Retinal pigment epithelial cell (primary cell): ENCODE data around the gene CDH7.

Source experiments
- DNase-seq: peaks from one replicate; pipeline ENCODE4 v3.0.0-alpha.2; 2010; ENCODE audit warnings: low read depth
- H3K4me3 ChIP-seq: 2 replicates; pipeline ENCODE4 v1.5.1; 2011; ENCODE audit warnings: mild to moderate bottlenecking, low read length, control low read depth, moderate library complexity
- TF ChIP-seq, protein P1 (sequence below): conservative IDR thresholded peaks from 2 replicates; pipeline ENCODE4 v1.5.1; 2011; ENCODE audit warnings: low read depth, low read length, control low read depth, inconsistent platforms

CDH7 gene

DNA sequence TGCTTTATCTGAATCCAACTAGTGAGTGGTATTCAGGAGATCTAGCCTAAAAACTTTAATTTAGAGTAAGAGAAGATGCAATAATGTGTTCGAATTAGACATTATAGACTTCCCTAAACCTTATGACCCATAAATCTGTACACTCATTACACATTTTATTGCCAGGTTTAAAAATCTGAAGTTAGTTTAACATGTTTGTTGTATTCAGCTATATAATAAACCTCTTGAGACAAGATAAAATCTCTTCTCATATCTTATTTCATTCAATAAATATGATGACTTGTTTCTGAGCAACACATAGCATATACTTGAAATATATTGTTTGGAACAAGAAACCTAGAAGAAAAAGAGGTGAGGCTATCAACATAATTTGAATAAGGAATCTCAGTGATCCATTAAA, 150.7 kb downstream of the CDH7 start:
- TF ChIP-seq, protein P1, sequence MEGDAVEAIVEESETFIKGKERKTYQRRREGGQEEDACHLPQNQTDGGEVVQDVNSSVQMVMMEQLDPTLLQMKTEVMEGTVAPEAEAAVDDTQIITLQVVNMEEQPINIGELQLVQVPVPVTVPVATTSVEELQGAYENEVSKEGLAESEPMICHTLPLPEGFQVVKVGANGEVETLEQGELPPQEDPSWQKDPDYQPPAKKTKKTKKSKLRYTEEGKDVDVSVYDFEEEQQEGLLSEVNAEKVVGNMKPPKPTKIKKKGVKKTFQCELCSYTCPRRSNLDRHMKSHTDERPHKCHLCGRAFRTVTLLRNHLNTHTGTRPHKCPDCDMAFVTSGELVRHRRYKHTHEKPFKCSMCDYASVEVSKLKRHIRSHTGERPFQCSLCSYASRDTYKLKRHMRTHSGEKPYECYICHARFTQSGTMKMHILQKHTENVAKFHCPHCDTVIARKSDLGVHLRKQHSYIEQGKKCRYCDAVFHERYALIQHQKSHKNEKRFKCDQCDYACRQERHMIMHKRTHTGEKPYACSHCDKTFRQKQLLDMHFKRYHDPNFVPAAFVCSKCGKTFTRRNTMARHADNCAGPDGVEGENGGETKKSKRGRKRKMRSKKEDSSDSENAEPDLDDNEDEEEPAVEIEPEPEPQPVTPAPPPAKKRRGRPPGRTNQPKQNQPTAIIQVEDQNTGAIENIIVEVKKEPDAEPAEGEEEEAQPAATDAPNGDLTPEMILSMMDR, result no peak
- no peak overlapping the region for H3K4me3 ChIP-seq
- DNase-seq, result no peak

DNA sequence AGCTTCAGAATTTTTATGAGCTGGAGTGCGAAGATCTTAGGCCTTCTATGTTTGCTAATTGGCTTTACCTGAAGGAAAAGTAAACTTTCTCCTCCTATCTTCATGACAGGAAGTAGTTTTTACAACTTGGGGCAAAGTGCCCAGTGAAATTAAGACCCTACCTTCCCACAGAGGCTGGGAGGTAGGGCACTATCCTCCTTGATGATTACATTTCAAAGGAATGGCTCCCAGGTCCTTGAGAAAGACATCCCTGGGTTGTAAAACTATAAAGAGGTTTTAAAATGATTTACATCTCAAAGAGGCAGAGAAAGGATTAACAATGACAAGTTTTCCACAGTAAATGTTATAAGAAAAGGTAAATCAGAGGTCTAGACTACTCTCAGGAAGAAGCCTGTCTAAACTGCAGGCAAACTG, 155.8 kb downstream of the CDH7 start:
- TF ChIP-seq, protein P1, result no peak
- DNase-seq, result no peak
- H3K4me3 ChIP-seq, result no peak overlapping the region

DNA sequence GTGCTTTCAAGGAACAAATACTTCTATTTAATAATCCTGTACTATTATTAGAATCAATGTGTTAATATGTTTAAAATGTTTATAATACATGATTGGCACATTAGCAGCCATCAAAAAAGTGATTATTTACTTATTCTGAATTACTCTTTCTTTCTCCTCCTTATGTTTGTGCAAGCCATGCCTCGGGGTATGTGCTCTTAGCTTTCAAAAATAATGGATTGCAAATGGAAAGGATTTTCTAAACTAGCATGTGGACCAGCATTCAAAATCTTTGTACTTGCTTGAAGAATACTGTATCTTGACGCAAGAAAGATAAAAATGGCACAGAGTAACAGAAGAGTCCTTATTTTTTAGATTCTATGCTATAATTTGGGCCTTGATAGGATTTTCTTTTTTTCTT, 156.5 kb downstream of the CDH7 start:
- TF ChIP-seq, protein P1, result no peak
- DNase-seq, result no peak
- no peak overlapping the region for H3K4me3 ChIP-seq

DNA sequence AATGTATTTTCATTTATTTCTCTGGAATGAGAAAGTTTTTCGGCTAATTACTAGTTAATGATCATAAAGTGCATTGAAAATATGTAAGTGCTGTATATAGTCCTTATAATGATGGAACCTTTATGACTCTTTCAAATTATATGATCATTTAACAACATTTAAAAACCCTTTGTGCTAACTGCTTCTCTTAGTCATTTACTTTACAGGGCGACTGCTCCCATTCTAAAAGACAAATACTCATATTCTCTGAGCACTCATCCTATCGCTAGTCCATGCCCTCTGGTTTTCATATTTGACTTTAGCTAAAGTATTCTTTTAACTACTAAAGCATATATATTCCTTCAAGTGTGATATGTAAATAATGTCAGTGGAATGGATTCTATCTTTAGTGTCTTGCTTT, 168.2 kb downstream of the CDH7 start:
- no peak for DNase-seq
- H3K4me3 ChIP-seq, result no peak overlapping the region
- TF ChIP-seq, protein P1, result no peak

DNA sequence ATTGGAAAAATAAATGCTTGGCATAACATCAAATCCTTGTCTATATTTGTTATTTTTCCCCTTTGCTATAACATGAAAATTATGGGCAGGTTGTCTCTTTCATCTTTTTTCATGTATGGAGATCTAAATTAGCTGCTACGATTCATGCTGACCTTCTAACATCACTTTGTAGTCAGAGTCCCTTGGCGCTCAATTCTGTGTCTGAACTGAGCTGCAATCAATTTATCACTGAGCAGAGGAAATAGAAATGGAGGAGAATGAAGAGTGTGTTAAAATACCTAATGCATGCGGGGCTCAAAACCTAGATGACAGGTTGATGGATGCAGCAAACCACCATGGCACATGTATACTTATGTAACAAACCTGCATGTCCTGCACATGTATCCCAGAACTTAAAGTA, 168.9 kb downstream of the CDH7 start:
- DNase-seq, result no peak
- TF ChIP-seq, protein P1, result no peak
- H3K4me3 ChIP-seq, result no peak overlapping the region

DNA sequence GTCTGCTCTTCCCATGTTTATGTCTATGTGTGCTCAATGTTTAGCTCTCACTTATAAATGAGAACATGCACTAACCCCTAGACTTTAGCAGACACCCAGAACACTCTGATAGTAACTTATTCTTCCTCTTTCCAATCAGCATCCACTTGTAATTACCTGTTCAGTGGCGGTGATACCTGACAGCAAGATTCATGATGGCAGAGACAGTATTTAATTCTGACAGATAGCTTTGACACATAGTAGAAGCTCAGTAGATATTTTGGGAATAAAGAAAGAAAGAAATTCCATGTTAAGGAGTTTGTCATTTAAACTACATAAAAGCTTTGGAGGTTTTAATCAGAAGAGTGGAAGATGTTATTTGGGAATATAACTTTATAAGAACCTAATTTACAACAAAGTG, 171.3 kb downstream of the CDH7 start:
- no peak for DNase-seq
- TF ChIP-seq, protein P1, result no peak
- no peak overlapping the region for H3K4me3 ChIP-seq

DNA sequence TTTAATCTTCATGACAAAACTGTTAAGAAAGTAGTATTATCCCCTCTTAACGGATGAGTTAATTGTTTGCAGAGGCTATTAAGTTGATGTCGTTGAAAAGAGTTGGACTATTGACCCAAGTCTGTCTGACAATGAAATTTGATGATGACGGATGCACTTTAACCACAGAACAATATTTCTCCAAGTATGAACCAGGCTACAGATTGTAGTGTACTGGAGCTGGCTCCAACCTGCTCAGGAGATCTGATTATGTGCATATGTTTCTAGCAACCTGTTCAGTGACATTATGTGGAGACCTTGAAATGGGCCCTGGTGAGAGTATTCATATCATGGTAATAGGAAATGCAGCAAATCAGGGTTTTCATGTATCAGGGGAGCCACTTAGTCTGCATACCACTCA, 174.1 kb downstream of the CDH7 start:
- TF ChIP-seq, protein P1, result no peak
- no peak for DNase-seq
- no peak overlapping the region for H3K4me3 ChIP-seq
